ENCODE data around the gene SDR9C7.

Gene SDR9C7

DNA sequence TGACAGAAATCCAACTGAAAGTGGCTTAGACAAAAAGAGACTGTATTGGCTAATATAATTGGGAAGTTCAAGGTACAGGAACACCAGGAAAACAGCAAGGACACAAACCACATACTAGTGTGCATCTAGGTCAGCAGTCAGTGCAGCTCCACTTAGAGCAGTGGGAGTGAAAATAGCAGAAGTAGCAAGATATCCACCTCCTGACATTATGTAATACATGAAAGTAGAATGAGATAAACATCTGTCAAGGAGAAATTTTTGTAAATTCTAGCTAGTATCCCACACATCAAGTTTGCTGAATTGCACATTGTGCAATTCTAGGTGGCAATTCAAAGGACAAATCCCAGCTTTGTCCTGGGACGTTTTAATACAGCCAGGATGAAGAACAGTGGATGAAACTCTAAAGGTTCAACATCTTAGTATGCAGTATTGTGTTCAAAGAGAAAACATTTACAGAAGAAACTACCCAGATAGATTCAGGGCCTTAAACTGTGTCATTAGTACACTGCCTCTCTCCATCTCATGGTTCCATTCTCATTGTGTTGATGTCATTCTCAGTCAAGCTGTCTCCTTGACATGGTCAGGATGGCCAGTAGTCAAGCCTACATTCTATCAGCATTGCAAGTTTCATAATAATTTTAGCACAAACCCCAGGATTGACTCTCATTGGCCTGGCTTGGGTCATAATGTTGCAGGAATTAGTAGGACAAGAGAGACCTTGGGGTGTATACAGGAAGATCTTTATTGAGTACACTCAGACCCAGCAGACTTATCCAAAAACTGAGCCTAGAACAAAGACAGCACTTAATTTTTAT, 56.8 kb downstream of the SDR9C7 start:
- DNase-seq (ENCODE audit: low read depth): no peak

DNA sequence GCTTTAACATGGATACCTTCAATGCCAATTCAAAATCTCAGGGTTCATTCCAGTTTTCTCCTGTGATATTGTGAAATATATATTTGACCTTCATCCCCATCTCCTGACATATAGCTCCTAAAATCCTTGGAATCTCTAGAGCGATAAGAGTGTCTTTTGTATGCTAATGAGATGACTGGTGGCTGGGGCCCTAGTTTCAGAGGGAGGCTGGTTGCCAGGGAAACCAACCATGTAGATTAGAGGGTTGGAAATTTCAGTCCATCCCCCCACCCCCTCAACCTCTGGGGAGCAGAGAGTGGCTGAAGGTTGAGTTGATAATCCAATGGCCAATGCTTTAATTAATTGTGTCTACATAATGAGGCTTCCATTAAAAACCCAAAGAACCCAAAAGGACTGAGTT, 59.4 kb downstream of the SDR9C7 start:
- no peak for DNase-seq (ENCODE audit: low read depth)

DNA sequence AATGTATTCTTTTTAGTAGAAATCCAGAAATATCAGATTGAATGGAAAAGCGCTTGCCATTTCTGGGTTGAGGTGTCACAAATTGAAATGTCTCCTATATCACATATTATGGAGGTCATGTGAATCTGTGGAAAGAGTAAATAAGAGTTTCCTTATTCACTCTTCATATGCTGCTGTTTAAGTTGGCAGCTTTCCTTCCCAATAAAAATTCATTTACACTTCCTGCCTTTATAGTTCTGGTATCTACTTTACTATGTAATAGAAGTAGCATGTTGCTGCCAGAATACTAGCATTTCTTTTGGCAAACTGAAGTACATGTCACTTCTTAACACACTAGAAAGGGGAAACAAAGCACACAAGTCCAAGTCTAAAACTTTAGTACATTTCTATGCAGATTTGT, 60.8 kb downstream of the SDR9C7 start:
- DNase-seq (ENCODE audit: low read depth): no peak

All from activated T-cell treated with anti-CD3 and anti-CD28 coated beads for 1 hour (primary cell).